GM23248 (cell line): Measurements from ENCODE around the gene COL17A1. TPM values are rescaled to one million over a fixed set of nuclear protein-coding genes. Genes with fewer than 3 reads are reported as not detected.

Source experiments
- DNase-seq: peaks from one replicate; pipeline ENCODE4 v3.0.0-alpha.2; 2015
- H2AFZ ChIP-seq: fragments of 200-600 bp; sonication (generic); 2 replicates; pipeline ENCODE4 v1.6.1; 2016; ENCODE audit warnings: antibody characterized with exemption
- H3F3A ChIP-seq: fragments of 200-600 bp; sonication (generic); 2 replicates; pipeline ENCODE4 v1.6.1; 2016; ENCODE audit warnings: mild to moderate bottlenecking, antibody characterized with exemption, mixed run types; ENCODE audit not compliant: insufficient read depth
- H3K27ac ChIP-seq: fragments of 200-600 bp; sonication (generic); 2 replicates; pipeline ENCODE4 v1.5.1; 2016; ENCODE audit warnings: mild to moderate bottlenecking
- H3K27me3 ChIP-seq: fragments of 200-600 bp; sonication (generic); replicated peaks from 2 replicates; pipeline ENCODE4 v1.6.1; 2016; ENCODE audit warnings: mild to moderate bottlenecking; ENCODE audit not compliant: insufficient read depth
- H3K36me3 ChIP-seq: fragments of 200-600 bp; sonication (generic); 2 replicates; pipeline ENCODE4 v1.6.1; 2016; ENCODE audit warnings: low read depth, mild to moderate bottlenecking
- H3K4me1 ChIP-seq: fragments of 200-600 bp; sonication (generic); 2 replicates; pipeline ENCODE4 v1.6.1; 2016; ENCODE audit warnings: mild to moderate bottlenecking; ENCODE audit not compliant: insufficient read depth
- H3K4me2 ChIP-seq: fragments of 200-600 bp; sonication (generic); one replicate; pipeline ENCODE4 v1.6.1; 2016; ENCODE audit warnings: mild to moderate bottlenecking; ENCODE audit not compliant: unreplicated experiment
- H3K4me3 ChIP-seq: fragments of 200-600 bp; sonication (generic); 2 replicates; pipeline ENCODE4 v1.5.1; 2016; ENCODE audit warnings: mild to moderate bottlenecking
- H3K79me2 ChIP-seq: fragments of 200-600 bp; sonication (generic); 2 replicates; pipeline ENCODE4 v1.6.1; 2016; ENCODE audit warnings: mild to moderate bottlenecking; ENCODE audit not compliant: insufficient read depth
- H3K9ac ChIP-seq: fragments of 200-600 bp; sonication (generic); 2 replicates; pipeline ENCODE4 v1.6.1; 2016; ENCODE audit warnings: mild to moderate bottlenecking
- H3K9me2 ChIP-seq: fragments of 200-600 bp; sonication (generic); 2 replicates; pipeline ENCODE4 v1.6.1; 2016; ENCODE audit warnings: mixed run types, mild to moderate bottlenecking, moderate library complexity; ENCODE audit not compliant: insufficient read depth
- H3K9me3 ChIP-seq: fragments of 200-600 bp; sonication (generic); one replicate; pipeline ENCODE4 v1.6.1; 2017; ENCODE audit warnings: low read depth
- H4K20me1 ChIP-seq: fragments of 200-600 bp; sonication (generic); 2 replicates; pipeline ENCODE4 v1.6.0; 2016; ENCODE audit not compliant: insufficient read depth
- EZH2 ChIP-seq: fragments of 200-600 bp; sonication (generic); IDR thresholded peaks from 2 replicates; pipeline ENCODE4 v1.6.1; 2018; ENCODE audit warnings: antibody characterized with exemption, mild to moderate bottlenecking; ENCODE audit not compliant: insufficient read depth, poor library complexity, severe bottlenecking
- EZH2phosphoT487 ChIP-seq: fragments of 200-600 bp; sonication (generic); IDR thresholded peaks from 2 replicates; pipeline ENCODE4 v1.6.1; 2018; ENCODE audit warnings: antibody characterized with exemption, moderate library complexity, mild to moderate bottlenecking, low read depth; ENCODE audit not compliant: insufficient read depth
- WGBS, 2 experiments: methylation state at CpG; one replicate each; pipeline ENCODE4 v1.1.6; 2015 to 2017; ENCODE audit warnings: low lambda C conversion rate in 2 of 2, low coverage in 1 of 2; ENCODE audit errors: missing lambda C conversion rate in 2 of 2; 5-methylcytosine and 5-hydroxymethylcytosine counted together
- in situ Hi-C: fragments of 300-500 bp; cut with MboI; formaldehyde crosslinking; loops from 2 replicates; pipeline ENCODE4 v1.15.0; 2020
- polyA plus RNA-seq: library from polyadenylated mRNA; unstranded; fragments of >200 nt; fragmentation: Nextera tagmentation; extraction: Ambion mirVana; gene quantifications from 2 replicates; pipeline ENCODE4 v1.2.1, GENCODE V29; 2016
- total RNA-seq: library from RNA; depleted of rRNA; stranded (reverse); fragments of >200 nt; shearing (Covaris generic); gene quantifications from 2 replicates; pipeline ENCODE4 v1.2.3, GENCODE V29; 2014

The COL17A1 gene
- total and polyA plus RNA-seq, 2 experiments from 2014 or later = 0.51 TPM; not detected in 1

DNA sequence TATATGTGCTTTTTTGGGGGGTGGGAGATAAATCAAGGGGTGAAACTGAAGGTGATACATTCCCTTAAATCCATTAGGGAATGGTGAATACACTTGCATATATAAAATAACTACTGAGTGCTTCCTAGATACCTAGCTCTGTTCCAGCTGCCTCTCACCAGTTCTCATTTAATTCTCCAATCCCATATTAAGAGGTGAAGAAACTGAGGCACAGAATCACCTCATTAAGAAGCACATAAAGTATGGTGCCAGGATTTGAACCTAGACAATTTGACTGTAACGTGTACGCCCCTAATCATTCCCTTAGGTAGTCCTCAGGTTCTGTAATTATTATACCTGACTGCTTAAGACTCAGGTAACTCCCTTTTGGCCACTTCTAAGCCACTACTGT, 34.8 kb upstream of the COL17A1 start:
- in situ Hi-C loops = no loop called here
- H3K9ac ChIP-seq = peak overlapping the region; percentile 98

DNA sequence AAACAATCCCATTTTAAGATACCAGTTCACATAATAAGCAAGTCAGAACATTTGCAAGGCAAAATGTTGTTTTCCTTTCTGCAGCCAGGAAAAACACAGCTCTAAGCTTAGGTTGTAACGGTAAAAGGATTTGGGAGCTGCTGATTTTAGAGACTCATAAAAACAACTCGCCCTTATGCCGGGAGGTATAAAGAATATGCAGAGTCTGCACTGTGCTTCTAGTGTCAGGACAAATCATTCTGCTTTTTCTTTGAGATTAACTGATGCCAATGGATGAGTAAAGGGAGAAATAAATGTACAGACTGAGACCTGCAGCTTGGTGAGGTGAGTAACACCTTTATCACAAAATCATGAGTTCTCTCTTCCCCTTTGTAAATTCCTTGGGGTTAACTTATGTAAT, 34.3 kb upstream of the COL17A1 start:
- peak; percentile 20 for DNase-seq
- H3K27ac ChIP-seq = peak overlapping the region; percentile 100

More for the DNA sequence above, 34.8 kb upstream of the COL17A1 start:
- H2AFZ ChIP-seq = peak overlapping the region; percentile 89
- H3K9me3 ChIP-seq = no peaks in the 10 kb centered on the region
- peak overlapping the region; percentile 80 for H3K4me3 ChIP-seq
- DNase-seq = no peak
- H3K36me3 ChIP-seq = no peaks in the 10 kb centered on the region
- H3K27me3 ChIP-seq = no peaks in the 10 kb centered on the region
- 11 to 24% methylated on average over 2 of the region's 2 CpGs for WGBS, 2 experiments
- TF ChIP-seq EZH2 = no peak
- no peak for TF ChIP-seq EZH2phosphoT487
- peak overlapping the region; percentile 86 for H3K4me2 ChIP-seq
- peak overlapping the region; percentile 100 for H3K27ac ChIP-seq
- H3K4me1 ChIP-seq = peaks cover 40% of the 10 kb centered on the region
- no peaks in the 10 kb centered on the region for H3K9me2 ChIP-seq
- peaks cover 10% of the 10 kb centered on the region; the same call in 1 of the 2 replicates for H3K79me2 ChIP-seq
- H3F3A ChIP-seq = peaks cover 17% of the 10 kb centered on the region
- no peaks in the 10 kb centered on the region for H4K20me1 ChIP-seq

DNA sequence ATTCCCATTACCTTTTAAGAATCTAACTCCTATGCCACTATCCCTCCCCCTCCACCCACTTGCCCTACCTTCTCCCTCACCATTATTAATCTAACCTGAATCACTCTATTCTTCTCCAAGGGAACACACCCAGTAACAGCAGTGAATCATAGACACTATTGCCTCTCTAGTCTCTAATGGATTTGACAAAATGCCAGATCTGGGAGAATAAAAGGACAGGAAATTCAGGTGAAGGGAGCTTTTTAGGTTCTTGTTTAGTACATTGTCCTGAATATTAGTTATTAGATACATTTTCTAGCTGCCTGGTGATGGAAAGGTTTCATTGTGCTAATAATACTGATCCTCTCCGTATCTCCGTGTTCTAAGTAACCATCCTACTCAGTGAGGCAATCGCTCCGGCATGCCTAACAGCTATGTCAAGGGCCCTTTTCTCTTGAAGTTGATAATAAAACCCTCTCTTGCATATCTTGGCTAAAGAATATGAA, 32.2 kb upstream of the COL17A1 start:
- Histone ChIP-seq H3K27me3 (no peaks in the 10 kb centered on the region), H2AFZ (no peak overlapping the region), H3K9ac (no peak overlapping the region), H4K20me1 (no peaks in the 10 kb centered on the region), H3K9me3 (no peaks in the 10 kb centered on the region), H3K9me2 (no peaks in the 10 kb centered on the region), H3K27ac (no peak overlapping the region), H3K4me2 (no peak overlapping the region), H3F3A (peaks cover 17% of the 10 kb centered on the region), H3K79me2 (peaks cover 6% of the 10 kb centered on the region; the same call in 1 of the 2 replicates), H3K4me1 (peaks cover 31% of the 10 kb centered on the region), H3K36me3 (no peaks in the 10 kb centered on the region), H3K4me3 (no peak overlapping the region)
- peak; percentile 88 for DNase-seq
- in situ Hi-C loops = no loop called here
- no peak for TF ChIP-seq EZH2phosphoT487
- WGBS, 2 experiments = 92 to 96% methylated on average over 4 of the region's 4 CpGs

More for the DNA sequence above, 34.3 kb upstream of the COL17A1 start:
- TF ChIP-seq EZH2 = no peak
- no peak for TF ChIP-seq EZH2phosphoT487
- peak overlapping the region; percentile 98 for H3K9ac ChIP-seq
- H2AFZ ChIP-seq = peak overlapping the region; percentile 89
- peak overlapping the region; percentile 86 for H3K4me2 ChIP-seq
- H3K4me3 ChIP-seq = no peak overlapping the region
- no peaks in the 10 kb centered on the region for H3K9me2 ChIP-seq
- H3F3A ChIP-seq = peaks cover 17% of the 10 kb centered on the region
- in situ Hi-C loops = no loop called here
- H3K27me3 ChIP-seq = no peaks in the 10 kb centered on the region
- H3K9me3 ChIP-seq = no peaks in the 10 kb centered on the region
- no peaks in the 10 kb centered on the region for H4K20me1 ChIP-seq
- peaks cover 40% of the 10 kb centered on the region for H3K4me1 ChIP-seq
- WGBS, 2 experiments = 57 to 61% methylated on average over 3 of the region's 3 CpGs
- H3K79me2 ChIP-seq = peaks cover 10% of the 10 kb centered on the region; the same call in 1 of the 2 replicates
- H3K36me3 ChIP-seq = no peaks in the 10 kb centered on the region

DNA sequence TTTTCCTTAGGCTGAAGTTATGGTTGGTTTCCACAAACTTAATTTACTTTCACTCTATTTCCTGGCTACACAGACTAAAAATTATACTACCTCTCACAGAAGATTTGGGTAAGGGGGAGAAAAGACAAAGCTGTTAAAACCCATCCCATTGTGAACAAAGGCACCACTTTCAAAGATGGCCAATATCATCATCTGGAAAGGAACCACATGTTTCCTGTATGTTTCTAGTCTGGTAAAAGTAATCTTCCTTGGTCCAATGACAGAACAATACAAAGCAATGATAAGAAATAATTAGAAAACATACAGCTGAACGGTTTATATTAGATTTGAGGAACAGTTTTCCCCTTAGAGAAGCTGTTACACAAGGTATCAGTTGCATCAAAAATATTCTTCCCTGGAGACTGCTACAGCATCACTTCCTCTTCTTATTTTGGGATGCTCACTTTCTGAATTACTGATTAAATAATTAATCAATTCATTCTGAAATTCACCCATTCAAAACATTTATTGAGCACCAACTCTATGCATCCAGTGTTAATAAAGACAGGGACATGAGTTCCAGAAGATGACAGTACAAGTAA, 27.8 kb upstream of the COL17A1 start:
- TF ChIP-seq EZH2phosphoT487 = no peak
- no peak for TF ChIP-seq EZH2
- Histone ChIP-seq H3K36me3 (no peaks in the 10 kb centered on the region), H3K9ac (no peak overlapping the region), H4K20me1 (no peaks in the 10 kb centered on the region), H3K9me2 (no peaks in the 10 kb centered on the region), H3K4me3 (no peak overlapping the region), H3K79me2 (no peaks in the 10 kb centered on the region), H3K9me3 (peaks cover 5% of the 10 kb centered on the region), H3K4me2 (no peak overlapping the region), H3K27me3 (no peaks in the 10 kb centered on the region), H2AFZ (no peak overlapping the region), H3K4me1 (peaks cover 26% of the 10 kb centered on the region), H3K27ac (no peak overlapping the region), H3F3A (peaks cover 19% of the 10 kb centered on the region)
- in situ Hi-C loops = no loop called here
- WGBS, 2 experiments = 90 to 98% methylated on average over 1 of the region's 1 CpG
- no peak for DNase-seq
